ENCODE data around the gene FOXK1. TPM values are rescaled to one million over a fixed set of nuclear protein-coding genes. Genes with fewer than 3 reads are reported as not detected.

The FOXK1 gene
- total and polyA plus RNA-seq, 9 of the 15 experiments (the other 6 are each of a cell fraction or from before 2014, with no cell fraction given), result 0.32 to 45.5 (median 8.1) TPM

GRCh38 chr7:4645246-4645645, 36.8 kb upstream of the FOXK1 start (continued):
- TF ChIP-seq AFF4 (CRISPR knock-in tag; IDR thresholded peaks at IDR 0.05), result no peak
- TF ChIP-seq, protein P1, sequence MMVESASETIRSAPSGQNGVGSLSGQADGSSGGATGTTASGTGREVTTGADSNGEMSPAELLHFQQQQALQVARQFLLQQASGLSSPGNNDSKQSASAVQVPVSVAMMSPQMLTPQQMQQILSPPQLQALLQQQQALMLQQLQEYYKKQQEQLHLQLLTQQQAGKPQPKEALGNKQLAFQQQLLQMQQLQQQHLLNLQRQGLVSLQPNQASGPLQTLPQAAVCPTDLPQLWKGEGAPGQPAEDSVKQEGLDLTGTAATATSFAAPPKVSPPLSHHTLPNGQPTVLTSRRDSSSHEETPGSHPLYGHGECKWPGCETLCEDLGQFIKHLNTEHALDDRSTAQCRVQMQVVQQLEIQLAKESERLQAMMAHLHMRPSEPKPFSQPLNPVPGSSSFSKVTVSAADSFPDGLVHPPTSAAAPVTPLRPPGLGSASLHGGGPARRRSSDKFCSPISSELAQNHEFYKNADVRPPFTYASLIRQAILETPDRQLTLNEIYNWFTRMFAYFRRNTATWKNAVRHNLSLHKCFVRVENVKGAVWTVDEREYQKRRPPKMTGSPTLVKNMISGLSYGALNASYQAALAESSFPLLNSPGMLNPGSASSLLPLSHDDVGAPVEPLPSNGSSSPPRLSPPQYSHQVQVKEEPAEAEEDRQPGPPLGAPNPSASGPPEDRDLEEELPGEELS (CRISPR knock-in tag; IDR thresholded peaks at IDR 0.05; ENCODE audit: borderline replicate concordance), result no peak
- TF ChIP-seq NCOA1 (IDR thresholded peaks at IDR 0.05; ENCODE audit: low read depth), result no peak
- no peak for TF ChIP-seq CCAR2 (IDR thresholded peaks at IDR 0.05; ENCODE audit: low read depth, low read length)
- TF ChIP-seq PTTG1 (tag; IDR thresholded peaks at IDR 0.05; ENCODE audit: low read depth), result no peak
- TF ChIP-seq NCOA4 (IDR thresholded peaks at IDR 0.05; ENCODE audit: partially characterized antibody), result no peak
- TF ChIP-seq CREB5 (CRISPR knock-in tag; IDR thresholded peaks at IDR 0.05), result no peak
- TF ChIP-seq BCL6 (CRISPR knock-in tag; IDR thresholded peaks at IDR 0.05), result no peak
- no peak for TF ChIP-seq ZNF717 (CRISPR knock-in tag; IDR thresholded peaks at IDR 0.05)
- TF ChIP-seq NR3C1 (CRISPR knock-in tag; IDR thresholded peaks at IDR 0.05), result no peak
- TF ChIP-seq TSC22D4 (tag; IDR thresholded peaks at IDR 0.05), result no peak
- TF ChIP-seq RUNX1 (IDR thresholded peaks at IDR 0.05; ENCODE audit: low read depth), result no peak

Data from K562 (cell line).